ENCODE results near the gene BMI1. TPM values are rescaled to one million over a fixed set of nuclear protein-coding genes. Genes with fewer than 3 reads are reported as not detected.

Gene BMI1
- total RNA-seq, 1 experiment from 2014 or later, result 3.4 TPM

GRCh38 chr10:22367471-22367870, 46.6 kb downstream of the BMI1 start (continued):
- TF ChIP-seq FOXP1 (CRISPR knock-in tag; IDR thresholded peaks at IDR 0.05; ENCODE audit: borderline replicate concordance) (no peak), ZNF121 (CRISPR knock-in tag; IDR thresholded peaks at IDR 0.05) (no peak), ESRRA (CRISPR knock-in tag; IDR thresholded peaks at IDR 0.05; ENCODE audit: borderline replicate concordance) (no peak), ATF1 (CRISPR knock-in tag; IDR thresholded peaks at IDR 0.05) (no peak)

- no peaks in the 10 kb centered on the region for H3K36me3 Mint-ChIP-seq
- ATAC-seq (no peak), DNase-seq (ENCODE audit: low spot score) (no peak)
- CTCF ChIA-PET, result no interaction called here
- no peak overlapping the region for H3K4me3 Mint-ChIP-seq
- POLR2A ChIA-PET, result no interaction called here
- H3K9me3 Mint-ChIP-seq, result no peaks in the 10 kb centered on the region
- TF ChIP-seq GTF2I (CRISPR knock-in tag; conservative IDR thresholded peaks at IDR 0.05), result no peak
- no peak for TF ChIP-seq SP1 (CRISPR knock-in tag; conservative IDR thresholded peaks at IDR 0.05)
- TF ChIP-seq E2F1 (CRISPR knock-in tag; IDR thresholded peaks at IDR 0.05), result no peak
- no peak for TF ChIP-seq GRHL2 (CRISPR knock-in tag; IDR thresholded peaks at IDR 0.05; ENCODE audit: insufficient replicate concordance, severe bottlenecking)
- no peak for TF ChIP-seq EMX1 (CRISPR knock-in tag; IDR thresholded peaks at IDR 0.05)
- TF ChIP-seq TEAD4 (CRISPR knock-in tag; IDR thresholded peaks at IDR 0.05), result no peak
- no peak for TF ChIP-seq NR2C2 (CRISPR knock-in tag; IDR thresholded peaks at IDR 0.05)
- TF ChIP-seq FOXK1 (CRISPR knock-in tag; IDR thresholded peaks at IDR 0.05), result no peak
- TF ChIP-seq, protein P1, sequence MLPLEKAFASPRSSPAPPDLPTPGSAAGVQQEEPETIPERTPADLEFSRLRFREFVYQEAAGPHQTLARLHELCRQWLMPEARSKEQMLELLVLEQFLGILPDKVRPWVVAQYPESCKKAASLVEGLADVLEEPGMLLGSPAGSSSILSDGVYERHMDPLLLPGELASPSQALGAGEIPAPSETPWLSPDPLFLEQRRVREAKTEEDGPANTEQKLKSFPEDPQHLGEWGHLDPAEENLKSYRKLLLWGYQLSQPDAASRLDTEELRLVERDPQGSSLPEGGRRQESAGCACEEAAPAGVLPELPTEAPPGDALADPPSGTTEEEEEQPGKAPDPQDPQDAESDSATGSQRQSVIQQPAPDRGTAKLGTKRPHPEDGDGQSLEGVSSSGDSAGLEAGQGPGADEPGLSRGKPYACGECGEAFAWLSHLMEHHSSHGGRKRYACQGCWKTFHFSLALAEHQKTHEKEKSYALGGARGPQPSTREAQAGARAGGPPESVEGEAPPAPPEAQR (CRISPR knock-in tag; IDR thresholded peaks at IDR 0.05), result no peak
- no peak for TF ChIP-seq MXD4 (CRISPR knock-in tag; IDR thresholded peaks at IDR 0.05; ENCODE audit: borderline replicate concordance)
- no peak for TF ChIP-seq SMAD4 (CRISPR knock-in tag; IDR thresholded peaks at IDR 0.05)
- no peak for TF ChIP-seq ZNF396 (CRISPR knock-in tag; IDR thresholded peaks at IDR 0.05; ENCODE audit: borderline replicate concordance)
- TF ChIP-seq ZNF121 (CRISPR knock-in tag; IDR thresholded peaks at IDR 0.05), result no peak
- TF ChIP-seq SOX15 (CRISPR knock-in tag; IDR thresholded peaks at IDR 0.05), result no peak
- no peak for TF ChIP-seq ZNF232 (CRISPR knock-in tag; IDR thresholded peaks at IDR 0.05)
- TF ChIP-seq ZNF425 (CRISPR knock-in tag; conservative IDR thresholded peaks at IDR 0.05), result no peak
- TF ChIP-seq TCF7 (CRISPR knock-in tag; IDR thresholded peaks at IDR 0.05; ENCODE audit: low read depth), result no peak
- no peak for TF ChIP-seq ZNF317 (CRISPR knock-in tag; IDR thresholded peaks at IDR 0.05; ENCODE audit: borderline replicate concordance, low read depth)
- no peak overlapping the region for H3K27ac Mint-ChIP-seq
- no peaks in the 10 kb centered on the region for H3K27me3 Mint-ChIP-seq (ENCODE audit: low read depth)
- no peaks in the 10 kb centered on the region for H3K4me1 Mint-ChIP-seq
These were observed 47.5 kb downstream of the BMI1 start for GRCh38 chr10:22368402-22368801.

GRCh38 chr10:22368981-22369380, 48.1 kb downstream of the BMI1 start:
- CTCF ChIA-PET, result no interaction called here
- no peak for ATAC-seq
- no peak for DNase-seq (ENCODE audit: low spot score)
- Mint-ChIP-seq H3K9me3 (no peaks in the 10 kb centered on the region), H3K36me3 (no peaks in the 10 kb centered on the region), H3K27ac (no peak overlapping the region), H3K4me1 (no peaks in the 10 kb centered on the region), H3K27me3 (ENCODE audit: low read depth) (no peaks in the 10 kb centered on the region), H3K4me3 (no peak overlapping the region)
- POLR2A ChIA-PET, result no interaction called here
- TF ChIP-seq IRF1 (CRISPR knock-in tag; IDR thresholded peaks at IDR 0.05) (no peak), ZNF425 (CRISPR knock-in tag; conservative IDR thresholded peaks at IDR 0.05) (no peak), ZNF416 (CRISPR knock-in tag; IDR thresholded peaks at IDR 0.05) (no peak), RORB (CRISPR knock-in tag; IDR thresholded peaks at IDR 0.05) (no peak), ELF4 (CRISPR knock-in tag; IDR thresholded peaks at IDR 0.05; ENCODE audit: low read depth) (no peak), FOXP1 (CRISPR knock-in tag; IDR thresholded peaks at IDR 0.05; ENCODE audit: borderline replicate concordance) (no peak)
- TF ChIP-seq, protein P1 (CRISPR knock-in tag; IDR thresholded peaks at IDR 0.05), result no peak
- TF ChIP-seq, protein P2, sequence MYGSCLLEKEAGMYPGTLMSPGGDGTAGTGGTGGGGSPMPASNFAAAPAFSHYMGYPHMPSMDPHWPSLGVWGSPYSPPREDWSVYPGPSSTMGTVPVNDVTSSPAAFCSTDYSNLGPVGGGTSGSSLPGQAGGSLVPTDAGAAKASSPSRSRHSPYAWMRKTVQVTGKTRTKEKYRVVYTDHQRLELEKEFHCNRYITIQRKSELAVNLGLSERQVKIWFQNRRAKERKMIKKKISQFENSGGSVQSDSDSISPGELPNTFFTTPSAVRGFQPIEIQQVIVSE (CRISPR knock-in tag; IDR thresholded peaks at IDR 0.05; ENCODE audit: borderline replicate concordance), result no peak
